Measurements from ENCODE around the gene DLL3.

DLL3 gene

DNA sequence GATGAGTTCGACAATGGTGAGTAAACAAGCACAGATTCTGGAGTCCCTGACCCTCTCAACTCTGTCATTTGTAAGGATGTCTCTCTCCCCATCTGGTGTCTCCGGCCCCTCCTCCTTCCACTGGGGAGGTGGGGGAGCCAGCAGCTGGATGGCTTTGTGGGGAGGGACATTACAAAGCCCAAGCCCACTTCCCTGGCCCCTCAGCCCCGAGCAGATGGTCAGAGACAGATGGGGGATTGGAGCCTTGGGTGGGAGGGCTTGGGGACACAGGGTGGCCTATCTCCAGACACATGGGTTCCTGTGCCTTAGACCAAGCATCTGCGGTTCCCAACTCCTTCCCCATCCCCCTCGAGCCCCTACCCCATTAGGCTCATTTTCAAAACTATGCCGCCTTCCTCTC is 15.6 kb upstream of the DLL3 start:
- no peak for DNase-seq (ENCODE audit: low read depth)

DNA sequence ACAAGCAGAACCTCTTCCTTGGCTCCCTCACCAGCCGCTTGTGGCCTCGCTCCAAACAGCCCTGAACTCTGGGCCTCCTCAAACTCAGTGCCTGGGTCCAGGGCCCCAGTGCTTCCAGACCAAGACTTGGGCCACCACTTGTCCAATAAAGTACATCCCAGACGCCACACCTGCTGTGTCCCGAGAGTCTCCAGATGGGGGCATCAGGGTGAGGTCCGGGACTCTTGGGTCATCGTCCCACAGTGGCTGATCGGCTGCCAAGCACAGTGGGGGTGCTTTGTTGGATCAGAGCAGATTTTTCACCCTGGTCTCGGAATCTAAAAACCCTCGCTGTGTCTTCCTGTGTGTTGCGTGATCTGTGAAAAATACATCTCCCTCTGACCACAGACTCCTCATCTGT is 9.0 kb upstream of the DLL3 start:
- no peak for DNase-seq (ENCODE audit: low read depth)

DNA sequence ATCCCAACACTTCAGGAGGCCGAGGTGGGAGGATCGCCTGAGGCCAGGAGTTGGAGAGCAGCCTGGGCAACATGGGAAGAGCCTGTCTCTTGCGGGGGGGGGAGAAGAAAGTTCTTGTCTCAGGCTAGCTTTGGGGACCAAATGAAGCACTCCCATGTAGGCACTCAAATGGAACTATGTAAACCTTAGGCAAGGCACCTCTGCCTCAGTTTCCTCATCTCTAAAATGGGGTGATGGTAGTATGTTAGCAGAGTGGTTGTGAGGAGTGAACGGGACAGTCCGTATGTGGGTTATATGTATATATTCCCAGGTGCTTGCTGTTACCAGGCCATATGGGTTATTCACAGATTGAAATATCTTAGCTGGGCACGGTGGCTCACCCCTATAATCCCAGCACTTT is 6.5 kb upstream of the DLL3 start:
- no peak for DNase-seq (ENCODE audit: low read depth)

DNA sequence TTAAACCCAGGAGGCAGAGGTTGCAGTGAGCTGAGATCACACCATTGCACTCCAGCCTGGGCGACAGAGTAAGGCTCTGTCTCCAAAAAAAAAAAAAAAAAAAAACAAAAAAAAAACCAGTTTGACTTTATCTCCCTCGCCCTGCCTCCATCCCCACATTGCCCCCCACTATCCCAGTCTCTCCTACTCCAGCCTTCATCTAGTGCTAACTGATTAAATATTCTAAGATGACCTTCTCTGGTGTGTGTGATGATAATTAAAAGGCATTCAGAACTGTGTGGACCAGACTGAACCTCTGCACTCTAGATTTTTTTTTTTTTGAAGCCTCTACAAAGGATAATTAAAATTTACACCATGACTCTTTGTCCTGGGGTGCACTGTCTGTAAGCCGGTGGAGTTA is 6.0 kb upstream of the DLL3 start:
- DNase-seq (ENCODE audit: low read depth), result no peak

DNA sequence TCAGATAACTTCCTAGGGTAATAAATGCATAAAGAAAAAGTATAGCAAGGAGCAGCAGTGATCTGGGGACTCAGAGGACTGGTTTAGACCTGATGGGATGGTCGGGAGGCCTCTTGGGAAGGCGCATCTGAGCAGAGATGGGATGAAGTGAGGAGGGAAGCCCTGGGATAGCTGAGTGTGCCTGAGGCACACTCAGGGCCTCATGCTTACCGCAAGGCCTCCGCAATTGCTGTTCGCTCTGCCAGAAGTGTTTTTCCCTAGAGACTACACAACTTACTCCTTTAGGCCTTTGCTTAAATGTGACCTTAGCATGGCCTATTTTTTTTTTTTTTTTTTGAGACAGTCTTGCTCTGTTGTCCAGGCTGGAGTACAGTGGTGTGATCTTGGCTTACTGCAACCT is 4.1 kb upstream of the DLL3 start:
- DNase-seq (ENCODE audit: low read depth), result no peak

DNA sequence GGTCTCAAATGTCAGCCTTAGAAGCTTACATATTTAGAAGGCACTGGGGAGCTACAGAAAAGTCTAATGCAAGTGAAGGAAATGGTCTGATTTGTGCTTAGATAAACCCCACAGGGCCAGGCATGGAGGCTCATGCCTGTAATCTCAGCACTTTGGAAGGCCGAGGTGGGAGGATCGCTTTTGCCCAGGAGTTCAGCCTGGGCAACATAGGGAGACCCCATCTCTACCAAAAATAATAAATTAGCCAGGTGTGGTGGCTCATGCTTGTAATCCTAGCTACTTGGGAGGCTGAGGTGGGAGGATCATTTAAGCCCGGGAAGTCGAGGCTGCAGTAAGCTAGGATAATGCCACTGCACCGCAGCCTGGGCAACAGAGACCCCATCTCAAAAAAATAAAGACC is 2.7 kb upstream of the DLL3 start:
- no peak for DNase-seq (ENCODE audit: low read depth)

DNA sequence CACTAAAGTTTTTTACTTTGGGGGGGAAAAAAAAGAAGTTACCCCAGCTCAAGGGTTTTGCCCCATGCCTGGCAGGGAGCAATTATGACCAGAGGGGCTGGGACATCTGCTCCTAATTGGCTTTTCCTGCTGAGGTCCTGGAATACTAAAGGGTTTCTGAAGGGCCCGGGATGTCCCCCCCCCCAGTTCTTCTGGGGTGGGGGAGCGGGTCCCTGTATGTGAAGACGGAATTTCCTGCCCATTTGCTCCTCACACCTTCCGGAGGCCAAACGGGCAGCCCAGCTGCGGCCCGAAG is 1.1 kb upstream of the DLL3 start:
- DNase-seq (ENCODE audit: low read depth), result no peak

DNA sequence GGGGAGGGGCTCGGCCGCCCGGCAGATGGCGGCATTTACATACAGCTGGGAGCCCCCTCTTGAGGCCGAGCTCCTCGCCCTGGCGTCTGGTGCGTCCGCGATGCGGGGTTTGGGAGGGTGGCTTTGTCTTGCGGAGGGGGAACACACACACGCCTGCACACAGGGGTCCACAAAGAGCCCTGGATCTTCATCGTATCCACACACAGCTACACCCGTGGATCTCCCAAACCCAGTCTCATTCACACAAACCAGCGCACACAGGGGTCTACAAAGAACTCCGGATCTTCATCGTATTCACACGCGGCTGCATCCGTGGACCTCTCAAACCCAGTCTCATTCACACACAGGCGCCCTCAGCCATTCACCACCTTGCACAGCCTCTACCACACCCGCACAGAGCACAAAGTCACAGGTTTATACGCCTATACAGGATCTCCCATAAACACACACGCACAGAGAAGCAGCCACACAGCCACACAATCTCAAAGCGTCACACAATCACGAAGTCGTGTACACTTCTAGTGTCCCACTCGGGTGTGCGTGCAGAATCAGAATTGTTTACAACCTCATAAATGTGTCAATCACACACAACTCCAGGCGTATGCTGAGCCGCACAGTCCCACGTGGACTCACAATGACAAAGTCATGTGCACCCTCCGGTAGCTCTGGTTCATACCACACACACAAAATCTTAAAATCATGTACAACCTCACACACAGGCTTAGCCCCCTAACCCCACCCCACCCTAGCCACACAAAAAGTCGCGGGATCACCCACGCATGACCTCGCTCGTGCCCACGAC is 550 bp upstream of the DLL3 start:
- DNase-seq (ENCODE audit: low read depth), result no peak

DNA sequence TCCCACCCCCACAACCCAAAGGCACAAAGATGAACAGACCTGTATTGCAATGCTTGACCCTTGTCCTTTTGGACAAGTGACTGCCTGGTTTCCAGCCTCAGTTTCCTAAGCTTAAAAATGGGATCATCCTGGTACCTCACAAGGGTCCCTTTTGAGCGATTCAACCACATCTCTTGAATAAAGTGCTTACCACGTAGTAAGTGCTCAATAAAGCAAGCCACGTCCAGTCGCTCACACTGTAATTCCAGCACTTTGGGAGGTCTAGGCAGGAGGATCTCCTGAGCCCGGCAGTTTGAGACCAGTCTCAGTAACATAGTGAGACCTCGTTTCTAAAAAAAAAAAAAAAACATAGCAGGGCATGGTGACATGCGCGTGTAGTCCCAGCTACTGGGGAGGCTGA is 1.2 kb downstream of the DLL3 start:
- no peak for DNase-seq (ENCODE audit: low read depth)

DNA sequence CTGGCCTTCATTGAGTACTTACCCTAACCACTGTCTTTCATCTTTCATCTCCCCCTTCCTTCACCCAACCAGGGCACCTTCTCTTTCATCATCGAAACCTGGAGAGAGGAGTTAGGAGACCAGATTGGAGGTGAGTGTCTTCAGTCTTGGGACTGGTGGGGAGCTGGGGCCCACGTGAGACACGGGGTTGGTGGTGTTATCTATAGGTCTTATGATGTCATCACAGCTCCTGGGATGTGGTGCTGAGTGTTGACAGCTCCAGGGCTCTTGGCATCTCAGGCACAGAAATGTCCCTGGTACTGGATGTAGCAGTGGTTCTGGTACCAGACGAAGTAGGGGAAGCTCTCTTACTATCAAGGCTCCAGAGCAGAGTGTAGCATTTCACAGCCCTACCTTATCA is 1.8 kb downstream of the DLL3 start:
- DNase-seq (ENCODE audit: low read depth), result no peak

DNA sequence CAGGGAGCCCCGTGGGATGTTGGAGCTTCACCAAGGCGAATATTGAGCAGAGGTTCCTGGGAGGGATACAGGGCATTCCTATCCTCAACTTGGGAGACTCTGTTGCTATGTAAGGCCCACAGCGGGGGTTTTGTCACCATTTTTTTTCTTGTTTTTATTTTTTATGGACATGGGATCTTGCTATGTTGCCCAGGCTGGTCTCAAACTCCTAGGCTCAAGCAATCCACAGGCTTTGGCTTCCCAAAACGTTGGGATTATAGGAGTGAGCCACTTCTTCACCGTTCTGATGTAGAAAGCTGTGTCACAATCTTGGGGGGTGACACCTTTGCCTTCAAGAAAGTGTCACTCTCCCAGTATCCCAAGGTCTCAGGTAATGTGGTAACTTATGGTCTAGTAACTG is 2.6 kb downstream of the DLL3 start:
- no peak for DNase-seq (ENCODE audit: low read depth)

DNA sequence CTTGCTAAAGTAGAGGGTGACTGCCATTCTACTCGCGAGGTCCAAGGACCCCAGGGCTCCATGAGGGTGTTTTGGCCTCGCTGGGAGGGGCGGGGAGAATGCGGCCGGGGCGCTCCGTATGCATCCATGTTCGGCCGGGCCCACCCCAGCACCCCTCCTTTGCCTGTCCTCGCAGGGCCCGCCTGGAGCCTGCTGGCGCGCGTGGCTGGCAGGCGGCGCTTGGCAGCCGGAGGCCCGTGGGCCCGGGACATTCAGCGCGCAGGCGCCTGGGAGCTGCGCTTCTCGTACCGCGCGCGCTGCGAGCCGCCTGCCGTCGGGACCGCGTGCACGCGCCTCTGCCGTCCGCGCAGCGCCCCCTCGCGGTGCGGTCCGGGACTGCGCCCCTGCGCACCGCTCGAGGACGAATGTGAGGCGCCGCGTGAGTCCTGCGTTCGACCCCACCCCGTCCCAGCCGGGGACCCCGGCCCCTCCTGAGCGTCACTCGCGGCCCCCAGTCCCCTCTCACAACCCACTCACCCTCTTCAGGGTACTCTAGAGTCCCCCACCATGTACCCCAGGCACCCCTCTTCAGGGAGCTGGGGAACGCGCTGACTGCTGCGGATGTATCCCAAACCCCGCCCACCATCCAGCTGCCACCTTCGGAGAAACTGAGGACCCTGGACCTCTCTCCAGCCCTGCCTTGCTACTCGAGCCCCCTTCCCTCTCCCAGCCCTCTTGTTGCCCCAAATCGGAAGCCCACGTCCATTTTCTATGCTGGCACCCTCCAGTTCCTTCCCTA is 4.1 kb downstream of the DLL3 start:
- peak; percentile 69 for DNase-seq (ENCODE audit: low read depth)

DNA sequence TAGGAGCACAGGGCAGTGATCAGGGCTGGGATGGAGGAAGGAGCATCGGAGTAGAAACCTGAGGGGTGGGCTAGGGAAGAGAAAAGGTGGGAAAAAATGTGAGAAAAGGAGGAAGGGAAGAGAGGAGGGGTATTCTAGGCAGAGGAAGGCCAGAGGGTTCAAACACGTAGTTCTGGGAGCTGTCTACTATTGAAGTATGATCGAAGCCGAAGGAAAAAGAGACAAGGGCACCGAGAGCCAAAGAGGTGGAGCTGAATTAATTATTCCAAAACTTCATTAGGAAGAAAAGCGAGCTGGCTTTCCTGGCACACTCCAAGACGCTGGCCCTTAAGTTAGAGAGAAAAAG is 7.8 kb downstream of the DLL3 start:
- DNase-seq (ENCODE audit: low read depth), result no peak

DNA sequence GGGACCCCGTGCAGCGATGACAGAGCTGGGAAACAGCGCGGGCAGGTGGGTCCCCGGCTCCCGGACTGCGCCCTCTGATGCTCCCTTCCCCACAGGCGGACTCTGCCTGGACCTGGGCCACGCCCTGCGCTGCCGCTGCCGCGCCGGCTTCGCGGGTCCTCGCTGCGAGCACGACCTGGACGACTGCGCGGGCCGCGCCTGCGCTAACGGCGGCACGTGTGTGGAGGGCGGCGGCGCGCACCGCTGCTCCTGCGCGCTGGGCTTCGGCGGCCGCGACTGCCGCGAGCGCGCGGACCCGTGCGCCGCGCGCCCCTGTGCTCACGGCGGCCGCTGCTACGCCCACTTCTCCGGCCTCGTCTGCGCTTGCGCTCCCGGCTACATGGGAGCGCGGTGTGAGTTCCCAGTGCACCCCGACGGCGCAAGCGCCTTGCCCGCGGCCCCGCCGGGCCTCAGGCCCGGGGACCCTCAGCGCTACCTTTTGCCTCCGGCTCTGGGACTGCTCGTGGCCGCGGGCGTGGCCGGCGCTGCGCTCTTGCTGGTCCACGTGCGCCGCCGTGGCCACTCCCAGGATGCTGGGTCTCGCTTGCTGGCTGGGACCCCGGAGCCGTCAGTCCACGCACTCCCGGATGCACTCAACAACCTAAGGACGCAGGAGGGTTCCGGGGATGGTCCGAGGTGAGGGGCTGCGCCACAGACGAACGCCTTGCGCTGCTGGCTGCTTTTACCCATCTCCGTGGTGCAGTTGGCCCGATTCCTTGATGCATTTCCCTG is 8.4 kb downstream of the DLL3 start:
- peak; percentile 62 for DNase-seq (ENCODE audit: low read depth)

DNA sequence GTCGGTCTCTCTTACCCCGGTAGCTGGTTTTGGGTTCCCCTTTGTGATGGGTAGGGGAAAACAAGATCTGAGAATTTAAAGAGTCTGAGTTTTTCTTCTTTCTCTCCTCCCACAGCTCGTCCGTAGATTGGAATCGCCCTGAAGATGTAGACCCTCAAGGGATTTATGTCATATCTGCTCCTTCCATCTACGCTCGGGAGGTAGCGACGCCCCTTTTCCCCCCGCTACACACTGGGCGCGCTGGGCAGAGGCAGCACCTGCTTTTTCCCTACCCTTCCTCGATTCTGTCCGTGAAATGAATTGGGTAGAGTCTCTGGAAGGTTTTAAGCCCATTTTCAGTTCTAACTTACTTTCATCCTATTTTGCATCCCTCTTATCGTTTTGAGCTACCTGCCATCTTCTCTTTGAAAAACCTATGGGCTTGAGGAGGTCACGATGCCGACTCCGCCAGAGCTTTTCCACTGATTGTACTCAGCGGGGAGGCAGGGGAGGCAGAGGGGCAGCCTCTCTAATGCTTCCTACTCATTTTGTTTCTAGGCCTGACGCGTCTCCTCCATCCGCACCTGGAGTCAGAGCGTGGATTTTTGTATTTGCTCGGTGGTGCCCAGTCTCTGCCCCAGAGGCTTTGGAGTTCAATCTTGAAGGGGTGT is 9.1 kb downstream of the DLL3 start:
- DNase-seq (ENCODE audit: low read depth), result no peak

DNA sequence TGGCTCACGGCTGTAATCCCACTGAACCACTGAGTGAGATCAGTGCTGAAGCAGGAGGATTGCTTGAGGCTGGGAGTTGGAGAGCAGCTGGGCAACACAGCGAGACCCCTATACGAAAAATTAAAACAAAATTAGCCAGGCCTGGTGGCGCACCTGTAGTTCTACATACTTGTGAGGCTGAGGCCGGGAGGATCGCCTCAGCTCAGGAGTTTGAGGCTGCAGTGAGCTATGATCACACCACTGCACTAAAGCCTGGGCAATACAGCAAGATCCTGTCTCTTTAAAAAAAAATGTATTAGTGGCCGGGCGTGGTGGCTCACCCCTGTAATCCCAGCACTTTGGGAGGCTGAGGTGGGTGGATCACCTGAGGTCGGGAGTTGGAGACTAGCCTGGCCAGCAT is 9.9 kb downstream of the DLL3 start:
- DNase-seq (ENCODE audit: low read depth), result no peak

DNA sequence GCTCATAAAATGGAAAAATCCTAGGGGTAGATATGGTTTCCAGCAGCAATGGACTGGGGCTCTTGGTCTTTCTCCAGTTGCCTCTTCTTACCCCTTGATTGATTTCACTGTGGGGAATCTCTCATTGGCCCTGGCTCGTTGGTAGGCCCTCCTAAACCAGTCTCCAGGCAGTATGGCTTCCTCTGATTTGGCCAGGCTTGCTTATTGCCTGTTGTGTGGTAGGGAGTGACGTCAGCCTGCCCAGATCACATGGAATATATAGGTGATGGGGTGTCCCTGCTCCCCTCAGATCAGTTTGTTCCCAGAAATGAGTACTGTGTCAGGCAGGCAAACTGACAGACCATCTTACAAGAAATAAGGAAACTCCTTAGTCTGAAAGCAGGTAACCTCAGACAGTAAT is 10.5 kb downstream of the DLL3 start:
- DNase-seq (ENCODE audit: low read depth), result no peak

DNA sequence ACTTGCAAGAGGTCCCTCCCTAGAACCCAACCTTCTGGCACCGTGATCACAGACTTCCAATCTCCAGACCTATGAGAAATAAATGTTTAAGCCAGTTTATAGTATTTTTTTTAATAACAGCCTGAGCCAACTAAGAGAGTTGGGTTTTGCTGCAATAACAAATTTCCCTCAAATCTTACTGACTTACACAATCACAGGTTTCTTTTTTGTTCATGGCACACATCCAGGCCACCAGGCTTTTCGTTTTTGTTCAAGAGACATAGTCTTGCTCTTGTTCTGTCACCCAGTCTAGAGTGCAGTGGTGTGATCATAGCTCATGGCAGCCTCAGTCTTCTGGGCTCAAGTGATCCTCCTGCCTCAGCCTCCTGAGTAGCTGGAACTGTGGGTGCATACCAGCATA is 14.2 kb downstream of the DLL3 start:
- DNase-seq (ENCODE audit: low read depth), result no peak

DNA sequence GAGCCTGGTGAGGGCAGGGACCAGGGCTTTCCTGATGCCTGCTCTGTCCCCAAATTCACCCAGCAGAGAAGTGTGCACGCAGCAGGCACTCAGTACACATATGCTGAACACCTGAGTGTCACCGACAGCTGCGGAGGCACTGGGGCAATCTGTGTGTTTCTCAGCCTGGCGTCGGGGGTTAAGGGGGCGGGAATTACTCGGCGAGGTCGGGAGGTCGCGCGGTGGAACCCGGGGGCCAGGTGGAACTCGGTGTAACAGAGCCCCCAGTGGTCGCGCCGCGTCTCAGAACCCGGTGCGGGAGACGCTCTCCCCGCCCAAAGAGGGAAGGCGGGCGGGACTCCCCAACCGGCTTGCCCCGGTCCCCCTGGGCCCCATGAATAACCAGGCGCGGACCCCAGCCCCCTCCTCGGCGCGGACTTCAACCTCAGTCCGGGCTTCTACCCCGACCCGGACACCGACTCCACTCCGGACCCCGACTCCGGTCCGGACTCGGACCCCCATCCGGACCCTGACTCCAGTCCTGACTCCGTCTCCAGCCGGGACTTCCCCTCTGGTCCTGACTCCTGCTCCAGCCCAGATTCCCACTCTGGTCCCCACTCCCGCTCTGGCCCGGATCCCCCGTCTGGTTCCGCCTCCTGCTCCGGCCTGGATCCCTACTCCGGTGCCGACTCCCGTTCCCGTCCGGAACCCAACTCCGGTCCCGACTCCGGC is 16.2 kb downstream of the DLL3 start, which contains the start of gene SELENOV:
Gene SELENOV (plus strand): TSS at position 300 of the 711 bp plus-strand sequence. CDS start 74 bp downstream, at position 374.
- DNase-seq (ENCODE audit: low read depth), result no peak

DNA sequence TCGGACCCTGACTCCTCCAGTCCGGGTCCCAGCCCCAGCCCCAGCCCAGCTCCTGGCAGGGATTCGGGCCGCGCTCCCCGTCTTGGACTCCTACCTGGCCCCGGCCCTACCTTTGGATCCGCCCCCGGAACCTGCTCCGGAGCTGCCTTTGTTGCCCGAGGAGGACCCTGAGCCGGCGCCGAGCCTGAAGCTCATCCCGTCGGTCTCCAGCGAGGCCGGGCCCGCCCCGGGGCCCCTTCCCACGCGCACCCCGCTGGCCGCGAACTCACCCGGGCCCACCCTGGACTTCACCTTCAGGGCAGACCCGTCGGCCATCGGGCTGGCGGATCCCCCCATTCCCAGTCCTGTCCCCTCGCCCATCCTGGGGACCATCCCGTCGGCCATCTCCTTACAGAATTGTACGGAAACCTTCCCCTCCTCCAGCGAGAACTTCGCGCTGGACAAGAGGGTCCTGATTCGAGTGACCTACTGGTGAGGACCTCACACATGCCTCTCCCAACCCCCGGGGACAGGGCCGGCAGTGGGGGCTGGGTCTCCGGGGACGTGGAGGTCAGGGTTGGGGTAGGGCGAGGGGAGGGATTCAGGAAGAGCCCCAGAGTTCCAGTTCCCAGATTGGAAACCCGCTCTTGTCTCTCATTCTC is 16.9 kb downstream of the DLL3 start:
- no peak for DNase-seq (ENCODE audit: low read depth)

DNA sequence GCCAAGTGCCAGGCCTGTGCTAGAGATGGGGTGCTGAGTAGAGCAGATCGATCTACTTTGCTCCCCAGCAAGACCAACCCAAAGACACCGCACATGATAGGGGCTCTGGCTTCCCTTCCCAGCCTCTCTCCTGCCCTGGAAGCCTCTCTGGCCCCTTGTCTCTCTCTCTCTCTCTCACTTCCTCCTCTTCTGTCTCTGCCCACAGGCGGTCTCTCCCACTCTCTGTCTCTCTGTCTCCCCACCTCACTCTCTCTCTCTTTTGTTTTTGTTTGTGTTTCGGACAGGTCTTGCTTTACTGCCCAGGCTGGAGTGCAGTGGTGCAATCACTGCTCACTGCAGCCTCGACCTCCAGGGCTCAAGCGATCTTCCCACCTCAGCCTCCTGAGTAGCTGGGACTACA is 17.5 kb downstream of the DLL3 start:
- DNase-seq (ENCODE audit: low read depth), result no peak

DNA sequence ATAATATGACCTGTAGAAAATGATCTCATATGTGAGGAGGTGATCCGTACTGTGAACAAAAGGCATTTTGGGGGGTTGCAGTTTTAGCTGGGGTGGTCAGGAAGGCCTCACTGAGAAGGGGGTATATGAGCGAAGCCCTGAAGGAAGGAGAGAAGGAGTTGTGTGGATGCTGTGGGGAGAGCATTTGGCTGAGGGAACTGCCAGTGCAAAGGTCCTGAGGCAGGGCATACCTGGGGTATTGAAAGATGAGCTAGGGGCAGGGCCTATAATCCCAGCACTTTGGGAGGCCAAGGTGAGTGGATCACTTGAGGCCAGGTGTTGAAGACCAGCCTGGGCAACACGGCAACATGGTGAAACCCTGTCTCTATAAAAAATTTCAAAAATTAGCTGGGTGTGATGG is 18.7 kb downstream of the DLL3 start:
- DNase-seq (ENCODE audit: low read depth), result no peak
